HuH-7.5 (cell line): ENCODE results near the gene SVIL.
"Not testable (repeated sequence)": the region's sequence is repeated elsewhere in the genome, so short reads cannot be mapped to it uniquely, and the experiment has no call there.

Source experiments
- DNase-seq: peaks from one replicate; pipeline ENCODE4 v3.0.0; 2011; ENCODE audit warnings: low spot score

SVIL gene

DNA sequence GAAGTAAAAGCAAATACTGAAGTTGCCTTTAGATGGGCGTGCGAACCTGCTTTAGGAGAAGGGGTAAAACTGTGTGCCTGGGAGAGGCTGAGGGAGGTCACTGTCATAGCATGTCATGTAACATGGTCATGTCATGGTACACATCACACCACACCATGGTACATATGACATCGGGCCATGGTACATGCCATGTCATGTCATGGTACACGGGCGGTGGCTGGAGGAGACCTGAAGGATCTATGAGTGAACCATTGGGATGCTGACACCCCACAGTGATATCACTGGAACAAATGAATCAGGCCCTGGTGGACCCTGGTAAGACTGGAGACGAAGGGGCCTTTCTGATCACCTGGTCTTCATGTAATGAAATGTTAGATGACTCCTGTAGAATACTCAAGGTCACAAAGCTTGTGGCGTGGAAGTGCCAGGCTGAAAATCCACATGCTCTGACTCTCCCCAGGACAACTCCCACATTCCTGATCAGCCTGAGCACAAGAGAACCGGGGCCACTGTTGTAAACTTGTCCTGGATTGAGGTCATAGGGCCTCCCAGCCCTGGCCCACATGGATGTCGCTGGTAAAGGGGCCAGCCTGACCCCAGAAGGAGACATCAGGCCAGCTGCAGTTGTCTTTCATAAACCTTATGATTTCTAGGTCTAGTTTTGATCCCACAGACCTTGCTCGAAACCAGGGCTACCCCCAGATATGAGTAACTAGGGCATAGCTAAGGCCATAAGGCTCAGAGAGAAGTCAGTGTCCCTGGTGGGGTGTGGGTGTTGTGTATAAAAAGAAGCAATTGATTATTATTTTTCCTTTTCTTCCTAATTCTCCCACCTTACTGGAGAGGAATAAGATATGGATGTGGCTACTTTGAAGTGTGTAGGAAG, 60.3 kb downstream of the SVIL start:
- DNase-seq: not testable (repeated sequence)

DNA sequence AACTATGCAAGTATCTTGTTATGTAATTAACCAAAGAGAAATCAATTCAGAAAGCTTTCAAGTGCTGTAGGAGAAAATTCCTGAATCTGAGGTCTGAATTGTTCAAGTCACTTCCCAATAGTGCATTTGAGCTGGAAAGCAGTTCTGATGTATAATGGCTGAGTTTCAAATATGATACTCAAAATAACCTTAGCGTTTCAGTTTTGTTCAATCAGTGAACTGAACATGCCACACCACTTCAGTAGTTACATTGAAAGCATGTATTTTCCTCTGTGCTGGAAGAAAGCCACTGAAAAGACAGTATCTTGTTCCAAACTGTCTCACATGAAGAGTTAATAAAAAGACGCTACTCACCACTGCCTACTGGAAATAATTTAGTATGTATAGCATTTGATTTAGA, 64.5 kb downstream of the SVIL start:
- DNase-seq: not testable (repeated sequence)

DNA sequence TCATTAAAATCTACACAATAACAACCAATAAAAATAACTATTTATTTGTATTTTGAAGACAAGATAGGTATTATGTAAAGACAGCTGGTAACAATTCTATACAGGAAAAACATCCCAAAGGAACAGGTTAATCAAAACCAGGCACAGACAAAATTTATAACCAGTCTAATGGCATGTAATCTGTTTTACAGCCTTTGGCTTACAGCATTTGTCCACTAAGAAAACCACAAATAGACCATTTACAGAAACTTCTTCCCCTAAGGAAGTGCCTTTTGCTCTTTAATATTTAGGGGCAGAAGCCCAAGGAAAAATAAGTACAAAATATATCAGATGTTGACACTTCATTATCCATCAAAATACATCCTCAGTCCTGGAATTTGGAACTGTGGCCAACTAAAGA, 65.0 kb downstream of the SVIL start:
- DNase-seq: no peak

GRCh38 chr10:29567003-29567402, 67.8 kb downstream of the SVIL start:
- DNase-seq: no peak

DNA sequence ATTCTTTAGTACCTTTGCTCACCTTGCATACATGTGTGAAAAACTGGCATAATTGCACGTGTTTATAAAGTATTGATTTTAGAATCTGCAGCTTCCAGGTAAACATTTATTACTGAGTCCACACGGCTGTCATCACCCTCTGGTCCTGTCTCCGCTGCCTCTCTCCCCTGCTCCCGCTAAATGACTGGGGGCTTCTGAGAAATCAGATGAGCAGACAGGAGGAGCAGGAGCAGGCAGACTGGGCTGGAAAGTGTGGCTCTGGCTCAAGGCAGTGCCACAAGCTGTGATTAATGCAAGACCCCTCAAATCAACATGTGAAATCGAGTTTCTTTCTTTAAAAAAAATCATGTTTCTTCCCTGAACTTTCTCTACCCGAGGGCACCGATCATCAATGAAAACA, 68.6 kb downstream of the SVIL start:
- DNase-seq: not testable (repeated sequence)

GRCh38 chr10:29563420-29564035, 71.2 kb downstream of the SVIL start:
- DNase-seq: no peak

- not testable (repeated sequence) for DNase-seq
Observed at GRCh38 chr10:29563006-29563405, 71.8 kb downstream of the SVIL start.

DNA sequence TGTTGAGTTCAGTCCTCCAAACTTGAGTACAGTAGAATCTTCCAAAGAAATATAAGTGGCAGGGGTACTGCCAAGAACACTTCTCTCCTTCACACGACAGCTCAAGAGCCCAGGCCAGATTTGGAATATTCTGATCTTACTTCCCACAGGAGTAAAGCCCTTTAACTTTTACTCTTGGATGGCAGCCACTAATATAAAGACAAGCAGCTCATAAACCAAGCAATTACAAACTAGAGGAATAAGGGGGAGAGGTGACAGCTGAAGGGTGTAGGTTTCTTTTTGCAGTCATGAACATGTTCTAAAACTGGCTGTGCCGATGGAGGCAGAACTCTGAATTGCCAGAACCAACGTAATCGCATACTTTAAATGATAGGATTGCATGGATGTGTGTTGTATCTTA, 74.8 kb downstream of the SVIL start:
- no peak for DNase-seq

- DNase-seq: no peak
Observed at GRCh38 chr10:29557665-29558064, 77.1 kb downstream of the SVIL start.

DNA sequence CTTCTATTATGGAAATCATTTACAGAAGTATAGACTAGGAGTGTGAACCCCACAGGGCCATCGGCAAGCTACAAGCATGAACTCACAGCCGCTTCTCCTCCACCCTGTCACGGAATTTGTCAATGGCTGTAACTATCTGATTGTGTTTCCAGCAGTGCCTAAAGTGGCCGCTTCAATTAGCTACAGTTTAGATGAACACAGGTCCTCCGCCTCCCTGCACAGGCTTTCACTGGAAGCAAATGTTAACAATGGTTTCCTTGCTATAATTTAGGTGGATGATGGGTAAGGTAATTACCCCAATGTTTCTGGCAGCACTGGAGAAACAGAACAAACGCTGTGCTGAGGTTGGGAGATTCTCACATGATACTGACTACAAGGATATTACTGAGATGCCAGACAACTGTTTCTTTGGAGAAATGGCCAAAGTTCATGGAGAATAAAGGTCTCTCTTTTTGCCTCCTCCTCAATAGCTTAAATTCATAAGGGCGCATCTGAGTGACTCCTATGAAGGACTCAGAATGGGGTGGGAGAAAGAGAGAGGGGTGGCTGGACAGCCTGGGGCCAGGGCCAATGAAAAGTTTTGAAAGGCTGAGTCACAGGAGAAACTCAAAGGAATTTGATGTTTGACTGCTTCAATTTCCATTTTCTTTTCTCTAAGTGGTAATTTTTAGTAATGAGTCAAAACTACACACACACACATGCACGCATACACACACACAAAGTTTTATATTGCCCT, 78.9 kb downstream of the SVIL start:
- no peak for DNase-seq

DNA sequence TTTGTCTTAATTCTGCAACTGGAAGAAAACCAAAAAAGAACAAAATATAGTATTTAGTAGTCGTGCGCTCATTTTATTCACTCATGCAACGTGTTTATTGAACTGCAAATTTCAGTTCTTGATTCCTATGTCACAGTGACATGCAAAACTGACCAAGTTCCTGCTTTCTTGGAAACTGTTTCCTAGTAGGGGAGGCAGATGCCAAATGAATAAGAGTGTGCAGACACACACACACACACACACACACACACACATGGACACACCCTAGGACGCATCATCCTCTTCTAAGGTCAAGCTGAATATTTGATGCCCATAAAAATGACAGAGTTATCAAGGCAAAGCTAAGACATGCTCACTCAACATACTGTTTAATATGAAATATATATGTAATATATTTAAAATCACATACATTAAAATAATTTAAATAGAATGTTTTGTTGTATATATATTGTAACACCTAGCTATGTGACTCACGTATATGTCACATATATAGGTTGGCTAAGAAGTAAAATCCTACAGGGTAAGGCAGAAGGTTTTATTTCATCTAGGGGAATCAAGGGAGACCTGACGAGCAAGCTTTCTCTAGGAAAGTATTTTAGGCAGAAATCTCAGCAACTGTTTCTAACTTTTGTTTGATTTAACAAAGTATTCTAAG, 79.6 kb downstream of the SVIL start:
- DNase-seq: no peak

DNA sequence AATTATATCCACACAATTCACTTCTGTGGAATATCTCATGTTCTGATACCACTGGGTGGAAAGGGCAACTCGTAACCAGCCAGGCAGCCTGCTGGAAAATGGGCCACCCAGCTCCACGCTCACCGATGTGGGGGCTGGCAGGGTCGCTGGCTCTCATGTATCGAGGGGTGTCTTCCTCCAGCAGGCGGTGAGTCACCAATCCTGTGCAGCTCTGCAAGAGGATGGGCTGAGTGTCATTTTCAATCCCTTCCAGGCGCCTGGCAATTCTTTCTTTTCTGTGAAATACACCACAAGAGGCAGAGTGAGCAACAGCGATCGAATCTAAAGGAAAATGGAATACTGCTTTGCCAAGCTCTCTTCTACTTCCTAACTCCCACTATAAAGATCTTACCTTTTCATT, 80.1 kb downstream of the SVIL start:
- DNase-seq: no peak

- DNase-seq: no peak
Observed at GRCh38 chr10:29553544-29554250, 81.1 kb downstream of the SVIL start.

DNA sequence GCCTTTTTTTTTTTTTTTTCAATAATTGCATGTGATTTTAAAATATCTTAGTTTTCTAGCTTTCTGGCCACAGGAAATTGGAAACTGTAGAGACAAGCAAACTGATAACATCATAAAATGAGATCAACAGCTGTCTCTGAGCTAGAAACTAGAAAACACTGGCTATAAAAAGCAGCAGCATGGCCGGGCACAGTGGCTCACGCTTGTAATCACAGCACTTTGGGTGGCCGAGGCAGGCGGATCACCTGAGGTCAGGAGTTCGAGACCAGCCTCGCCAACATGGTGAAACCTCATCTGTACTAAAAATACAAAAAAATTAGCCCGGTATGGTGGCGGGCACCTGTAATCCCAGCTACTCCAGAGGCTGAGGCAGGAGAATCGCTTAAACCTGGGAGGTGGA, 81.7 kb downstream of the SVIL start:
- not testable (repeated sequence) for DNase-seq

DNA sequence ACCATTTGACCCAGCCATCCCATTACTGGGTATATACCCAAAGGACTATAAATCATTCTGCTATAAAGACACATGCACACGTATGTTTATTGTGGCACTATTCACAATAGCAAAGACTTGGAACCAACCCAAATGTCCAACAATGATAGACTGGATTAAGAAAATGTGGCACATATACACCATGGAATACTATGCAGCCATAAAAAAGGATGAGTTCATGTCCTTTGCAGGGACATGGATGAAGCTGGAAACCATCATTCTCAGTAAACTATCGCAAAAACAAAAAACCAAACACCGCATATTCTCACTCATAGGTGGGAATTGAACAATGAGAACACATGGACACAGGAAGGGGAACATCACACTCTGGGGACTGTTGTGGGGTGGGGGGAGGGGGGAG, 85.3 kb downstream of the SVIL start:
- DNase-seq: not testable (repeated sequence)

GRCh38 chr10:29546773-29547313, 87.9 kb downstream of the SVIL start:
- DNase-seq: no peak

DNA sequence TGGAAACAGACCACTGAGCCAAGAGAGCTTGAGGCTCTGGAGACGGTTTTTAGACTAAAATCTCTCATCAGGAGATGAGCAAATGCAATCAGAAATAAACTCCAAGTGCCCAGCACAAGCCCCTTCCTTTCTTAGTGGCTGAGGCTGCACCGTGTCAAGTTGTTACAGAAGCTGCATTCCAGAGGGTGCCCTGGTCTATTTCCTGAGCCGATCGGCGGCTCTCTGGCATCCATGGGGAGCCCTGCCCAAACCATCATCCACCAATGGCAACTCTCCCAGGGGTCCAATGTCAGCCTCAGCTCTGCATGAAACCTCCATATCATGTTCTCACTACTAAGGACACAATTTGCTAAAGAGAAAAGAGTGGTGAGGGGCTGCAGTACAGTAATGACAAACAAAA, 89.6 kb downstream of the SVIL start:
- DNase-seq: no peak

GRCh38 chr10:29543715-29544114, 91.1 kb downstream of the SVIL start:
- DNase-seq: no peak

DNA sequence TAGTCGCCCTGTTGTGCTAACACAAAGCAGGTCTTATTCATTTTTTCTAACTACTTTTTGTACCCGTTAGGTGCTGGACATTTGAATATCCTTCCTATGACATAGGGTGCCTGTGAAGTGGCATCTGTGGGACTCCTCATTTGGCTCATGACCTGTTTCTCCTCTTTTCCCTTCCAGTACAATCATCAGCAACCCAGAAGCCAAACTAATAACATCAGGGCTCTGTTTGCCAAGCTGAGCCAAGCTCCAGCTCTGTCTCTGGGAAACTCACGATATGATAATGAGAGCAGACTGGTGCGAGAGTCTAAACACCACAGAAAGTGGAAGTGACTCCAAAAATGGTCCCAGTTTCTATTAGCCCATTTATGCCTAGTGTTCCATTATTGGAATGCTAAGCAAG, 92.0 kb downstream of the SVIL start:
- DNase-seq: no peak

DNA sequence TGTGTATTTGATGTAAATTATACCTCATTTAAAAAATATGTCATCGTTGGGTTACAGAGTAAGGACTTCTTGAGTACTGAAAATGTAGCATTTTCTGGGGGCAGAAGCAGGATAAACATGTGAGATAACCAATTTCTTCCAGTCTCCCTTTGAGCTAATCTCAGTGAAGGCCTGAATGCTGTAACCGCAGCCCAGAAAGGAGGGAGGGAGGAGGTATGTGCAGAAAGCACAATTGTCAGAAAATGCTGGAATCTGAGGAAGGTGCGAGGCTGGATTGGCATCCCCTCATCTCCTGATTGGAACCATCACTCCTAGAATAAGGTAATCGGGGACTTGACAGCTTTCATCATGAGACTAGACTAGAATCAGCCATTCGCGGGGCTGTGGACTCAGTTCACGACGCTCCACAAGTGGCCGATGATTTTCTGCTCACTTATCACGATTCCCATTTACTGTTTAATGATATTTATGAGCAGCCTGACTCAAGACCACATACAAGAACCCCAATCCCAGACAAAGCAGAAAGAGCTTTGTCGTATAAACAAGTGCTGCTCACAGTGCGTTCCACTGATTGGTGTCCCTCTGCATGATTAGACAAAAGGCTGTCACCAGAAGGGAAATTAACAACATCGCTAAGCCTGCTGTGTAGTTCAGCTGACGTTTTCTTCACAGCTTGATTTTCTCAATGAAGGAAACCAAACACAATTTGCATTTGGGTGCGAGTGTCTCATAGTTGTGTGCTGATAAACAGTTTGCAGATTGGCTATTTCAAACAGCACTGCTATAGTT, 93.2 kb downstream of the SVIL start:
- no peak for DNase-seq

- DNase-seq: no peak
Observed at GRCh38 chr10:29540016-29540415, 94.8 kb downstream of the SVIL start.
